HG02798 (cell line): ENCODE data around the gene EIF3D.
A peak's percentile ranks its signal among the peaks of the same experiment; 100 is the strongest.

Experiments
- ATAC-seq: cut with Tn5 transposase; IDR thresholded peaks from one replicate; pipeline ENCODE4 v1.9.1; 2021; ENCODE audit warnings: mild to moderate bottlenecking; ENCODE audit not compliant: unreplicated experiment, poor library complexity

Gene EIF3D

DNA sequence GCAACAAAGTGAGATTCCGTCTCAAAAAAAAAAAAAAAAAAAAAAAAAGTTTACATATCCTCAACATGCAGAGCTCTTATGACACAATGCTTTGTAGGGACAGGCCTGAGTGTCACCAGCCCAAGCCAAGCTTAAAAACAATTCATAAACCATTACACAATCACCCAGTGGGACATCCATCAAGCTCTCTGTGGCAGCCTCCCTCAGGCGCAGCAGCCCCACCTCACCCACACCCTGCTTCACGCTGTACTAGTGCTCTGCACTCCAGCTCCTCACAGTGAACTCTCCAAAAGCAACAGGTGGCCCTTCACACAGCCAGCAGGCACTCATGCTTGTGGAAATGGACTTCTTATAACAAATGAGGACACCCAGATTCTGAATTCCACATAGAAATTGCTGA is 18.6 kb downstream of the EIF3D start:
- no peak for ATAC-seq

DNA sequence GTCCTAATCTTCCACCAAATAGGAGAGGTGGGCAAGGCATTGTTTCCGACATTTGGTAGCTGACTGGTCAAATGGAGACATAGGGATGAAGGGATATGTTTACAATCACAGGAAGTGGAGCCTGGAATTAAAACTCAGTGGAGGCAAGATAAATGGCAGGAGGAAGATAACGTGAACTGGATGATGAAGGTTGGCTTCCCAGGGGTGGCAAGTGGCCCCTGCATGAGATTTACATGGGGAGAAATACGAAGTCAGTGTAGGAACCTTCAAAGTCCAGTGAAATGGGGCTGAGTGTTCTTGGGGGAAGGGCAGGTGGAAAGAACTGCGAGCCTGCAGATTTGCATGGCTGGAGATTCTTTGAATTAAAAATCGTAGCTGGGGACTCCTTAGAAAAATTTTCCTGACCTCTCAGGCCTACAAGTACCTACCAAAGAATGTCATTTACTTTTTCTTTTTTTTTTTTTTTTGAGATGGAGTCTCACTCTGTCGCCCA is 21.4 kb downstream of the EIF3D start:
- ATAC-seq, result no peak

DNA sequence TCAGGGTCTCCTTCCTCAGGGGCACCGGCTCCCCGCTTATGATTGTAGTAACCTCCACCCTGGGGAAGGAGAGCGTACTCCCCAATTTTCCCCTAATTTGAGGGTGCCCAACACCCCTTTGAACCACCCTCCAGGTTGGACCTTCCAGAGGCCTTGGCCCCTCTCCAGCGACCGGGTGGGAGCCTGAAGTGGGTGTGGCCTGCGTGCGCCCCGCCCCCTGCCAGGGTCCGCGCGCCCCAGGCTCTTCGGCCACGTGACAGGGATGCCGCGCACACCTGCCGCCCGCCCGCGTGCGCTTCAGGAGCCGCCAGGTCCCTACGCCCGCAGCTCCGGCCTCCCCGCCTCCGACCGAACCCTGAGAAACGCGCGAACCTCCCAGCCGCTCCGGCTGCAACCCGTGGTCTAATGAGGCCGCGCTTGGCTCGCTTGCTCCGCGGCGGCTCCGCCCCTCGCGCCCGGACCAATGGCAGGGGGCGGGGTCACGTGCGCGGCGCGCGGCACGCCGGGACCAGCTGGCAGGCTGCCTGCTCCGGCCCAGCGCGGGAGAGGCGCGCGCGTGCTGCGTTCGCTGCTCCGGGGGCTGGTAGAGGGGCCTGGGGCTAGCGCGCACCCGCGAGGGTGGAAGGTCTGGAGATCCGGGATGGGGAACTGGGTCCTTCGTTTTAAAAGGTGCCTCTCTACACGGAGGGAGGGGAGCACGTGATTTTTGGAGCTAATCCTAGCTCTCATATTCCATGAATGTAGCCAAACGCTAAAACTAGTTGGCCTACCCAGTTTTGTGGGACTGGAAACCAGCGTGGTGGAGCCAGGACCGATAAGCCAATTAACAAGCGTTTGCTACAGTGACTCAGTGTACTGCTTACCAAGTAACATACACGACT is 22.1 kb downstream of the EIF3D start, which contains the start of gene FOXRED2:
TSS of gene FOXRED2 (minus strand) at position 404 of the 881 bp plus-strand sequence. CDS start 618 bp downstream, outside the sequence.
- ATAC-seq, result peak; percentile 93

DNA sequence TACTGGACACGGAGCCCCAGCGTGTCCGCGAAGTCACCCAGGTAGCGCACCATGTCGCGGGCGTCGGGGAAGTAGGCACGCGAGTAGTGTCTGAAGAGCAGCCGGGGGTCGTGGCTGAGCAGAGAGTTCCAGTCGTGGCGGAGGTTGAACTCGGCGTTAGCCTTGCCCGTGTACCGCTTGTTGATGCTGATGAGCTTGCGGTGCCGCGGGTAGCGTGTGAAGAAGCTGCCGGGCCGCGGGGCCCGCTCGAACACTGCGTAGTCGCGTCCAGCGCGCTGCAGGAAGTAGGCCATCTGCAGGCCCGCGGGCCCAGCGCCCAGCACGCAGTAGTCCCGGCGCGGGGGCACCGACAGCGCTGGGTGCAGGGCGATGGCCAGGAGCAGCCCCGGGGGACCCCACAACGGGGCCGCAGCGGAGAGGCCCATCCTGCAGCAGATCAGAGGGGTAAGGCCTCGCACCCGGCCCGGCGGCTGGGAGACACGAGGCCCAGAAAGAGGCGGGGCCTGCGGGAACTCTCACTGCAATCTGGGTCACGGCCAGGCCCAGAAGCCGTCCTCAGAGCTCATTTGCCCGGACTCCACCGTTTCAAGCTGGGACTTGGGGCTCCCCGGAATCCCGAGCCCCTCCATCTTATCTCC is 22.8 kb downstream of the EIF3D start:
- no peak for ATAC-seq

DNA sequence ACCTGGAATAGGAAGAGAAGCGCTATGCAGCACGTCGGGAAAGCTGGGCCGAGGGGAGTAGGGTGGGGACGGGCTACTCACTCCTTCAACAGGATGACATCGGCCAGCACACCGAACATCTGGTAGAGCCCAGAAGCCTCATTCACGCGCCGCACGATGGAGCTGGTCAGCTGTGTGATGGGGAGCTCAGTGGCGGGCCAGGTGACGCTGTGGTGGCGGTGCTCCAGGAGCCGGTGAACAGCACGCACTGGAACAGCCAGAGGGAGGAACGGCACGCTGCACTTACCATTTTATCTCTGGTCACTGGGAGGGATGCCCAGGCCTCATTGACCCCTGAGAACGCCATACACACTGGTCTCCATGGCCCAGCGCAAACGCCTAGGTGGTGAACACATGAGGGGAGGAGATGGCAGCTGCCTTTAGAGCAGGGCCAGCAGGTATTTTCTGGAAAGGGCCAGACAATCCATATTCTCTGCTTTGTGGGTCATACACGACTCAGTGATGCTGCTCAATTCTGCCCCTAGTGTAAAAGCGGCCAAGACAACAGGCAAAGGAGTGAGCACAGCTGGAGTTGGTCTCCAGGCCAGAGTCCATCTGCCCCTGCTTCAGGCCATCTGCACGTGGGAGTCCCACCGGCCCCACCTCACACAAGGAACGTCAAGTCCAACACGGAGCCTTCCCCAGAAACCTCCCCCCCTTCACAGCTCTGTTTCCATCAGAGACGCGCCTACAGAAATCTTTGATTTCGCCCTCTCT is 30.9 kb downstream of the EIF3D start:
- no peak for ATAC-seq

DNA sequence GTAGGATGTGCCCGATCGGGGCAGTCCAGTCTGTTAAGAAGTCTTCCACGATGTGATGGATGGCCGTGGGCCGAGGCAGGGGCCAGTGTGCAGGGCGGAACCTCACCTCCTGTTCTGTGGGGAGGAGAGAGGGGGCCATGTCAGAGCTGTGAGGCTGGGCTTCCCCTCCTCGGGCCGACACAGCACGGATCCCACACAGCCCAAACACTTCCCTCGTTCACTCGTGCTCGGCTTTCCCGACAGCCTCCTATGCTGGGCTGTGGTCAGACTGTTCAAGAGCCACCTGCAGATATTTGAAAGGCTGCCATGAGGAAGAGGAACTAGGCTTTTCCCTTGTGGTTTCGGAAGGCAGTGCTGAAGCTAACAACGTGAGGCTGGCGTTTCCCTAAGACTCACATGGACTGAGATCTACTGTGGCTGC is 35.3 kb downstream of the EIF3D start:
- no peak for ATAC-seq

DNA sequence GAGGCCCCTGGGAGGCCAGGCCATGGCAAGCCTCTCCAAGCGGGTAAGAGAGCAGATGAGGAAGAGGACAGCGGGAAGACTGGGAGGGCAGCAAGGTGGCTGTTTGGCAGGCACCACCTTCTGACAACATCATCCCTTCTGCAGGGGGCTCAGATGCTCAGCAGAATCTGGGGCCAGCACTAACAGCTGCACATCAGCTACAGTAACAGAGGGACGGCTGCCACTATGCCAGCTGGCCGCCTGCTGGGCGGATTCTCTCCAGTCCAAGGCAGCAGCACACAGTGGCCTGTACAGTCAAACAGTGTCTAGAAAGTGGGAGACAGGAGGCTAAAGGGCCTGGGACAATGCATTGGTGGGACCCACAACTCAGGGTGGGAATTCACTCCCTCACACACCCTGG is 36.9 kb downstream of the EIF3D start:
- ATAC-seq, result no peak

DNA sequence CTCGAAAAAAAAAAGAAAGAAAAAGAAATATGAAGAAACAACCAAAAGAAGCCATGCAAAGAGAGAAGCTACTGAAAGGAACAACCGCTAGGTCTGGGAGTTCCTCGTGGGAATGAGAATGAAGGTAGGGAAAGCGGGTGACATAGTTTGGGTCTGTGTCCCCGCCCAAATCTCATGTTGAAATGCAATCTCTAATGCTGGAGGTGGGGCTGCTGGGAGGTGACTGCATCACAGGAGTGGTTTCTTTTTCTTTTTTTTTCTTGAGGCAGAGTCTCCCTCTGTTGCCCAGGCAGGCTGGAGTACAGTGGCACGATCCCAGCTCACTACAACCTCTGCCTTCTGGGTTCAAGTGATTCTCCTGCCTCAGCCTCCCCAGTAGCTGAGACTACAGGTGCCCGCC is 37.8 kb downstream of the EIF3D start:
- no peak for ATAC-seq

DNA sequence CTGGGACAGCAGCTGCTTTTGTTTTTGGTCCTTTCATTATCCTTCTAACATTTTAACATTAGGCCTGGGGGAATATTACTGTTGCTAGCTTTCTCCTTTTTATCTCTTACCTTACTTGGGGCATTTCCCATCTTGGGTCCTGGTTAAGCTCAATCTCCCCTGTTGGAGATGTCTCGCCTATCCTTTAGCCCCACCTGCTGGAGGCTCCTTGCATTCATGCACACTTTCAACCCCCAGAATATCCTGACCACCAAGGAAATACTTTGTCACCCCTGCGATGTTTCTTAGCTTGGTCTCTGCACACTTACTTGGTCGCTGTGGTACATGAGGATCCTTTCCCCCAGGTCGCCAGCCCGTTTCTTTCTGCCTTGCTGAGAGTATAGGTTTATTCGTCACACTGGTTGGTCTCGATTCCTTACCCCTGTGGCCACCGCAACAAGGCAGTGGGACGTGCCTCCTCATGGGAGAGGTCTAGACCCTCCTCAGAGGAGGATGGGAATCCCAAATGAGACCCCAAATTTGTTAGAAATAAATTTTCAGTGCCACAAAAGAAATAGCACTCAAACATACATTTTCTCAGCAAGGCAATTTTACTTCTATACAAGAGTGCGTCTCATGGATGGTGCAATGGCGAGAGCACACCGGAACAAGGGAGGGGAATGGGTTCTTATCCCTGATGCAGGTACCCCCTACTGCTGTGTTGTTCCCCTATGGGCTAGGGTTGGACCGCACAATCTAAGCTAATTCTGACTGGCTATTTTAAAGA is 42.2 kb downstream of the EIF3D start:
- no peak for ATAC-seq

DNA sequence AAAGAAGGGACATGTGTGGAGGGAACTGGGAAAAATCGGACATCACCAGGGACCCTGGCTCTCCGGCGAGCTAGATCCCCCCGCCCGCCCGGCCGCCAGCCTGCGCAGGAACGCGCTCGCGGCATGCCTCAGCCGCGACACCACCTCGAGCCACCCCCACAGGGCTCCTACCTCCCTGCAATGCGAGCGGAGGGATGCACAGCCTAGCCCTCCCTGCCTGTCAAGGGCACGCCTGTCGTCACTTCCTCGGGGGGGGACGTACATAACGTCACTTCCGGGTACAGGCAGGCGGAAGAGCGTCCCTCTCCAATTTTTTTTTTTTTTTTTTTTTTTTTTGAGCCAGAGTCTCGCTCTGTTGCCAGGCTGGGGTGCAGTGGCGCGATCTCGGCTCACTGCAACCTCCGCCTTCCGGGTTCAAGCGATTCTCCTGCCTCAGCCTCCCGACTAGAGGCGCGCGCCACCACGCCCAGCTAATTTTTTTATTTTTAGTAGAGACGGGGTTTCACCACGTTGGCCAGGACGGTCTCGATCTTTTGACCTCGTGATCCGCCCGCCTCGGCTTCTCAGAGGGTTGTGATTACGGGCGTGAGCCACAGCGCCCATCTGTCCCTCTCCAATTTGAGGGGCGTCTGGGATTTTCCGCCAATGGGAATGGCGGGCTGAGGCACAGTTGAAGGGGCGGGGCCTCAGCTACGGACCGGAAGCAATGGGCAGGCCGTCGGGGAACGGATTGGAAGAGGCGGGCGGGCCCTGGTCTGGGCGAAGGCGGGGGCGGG is 47.4 kb downstream of the EIF3D start, which contains the start of gene TXN2:
TSS of gene TXN2 (minus strand) at position 248 of the 776 bp plus-strand sequence. CDS start 803 bp downstream, outside the sequence.
- ATAC-seq, result peak; percentile 91

DNA sequence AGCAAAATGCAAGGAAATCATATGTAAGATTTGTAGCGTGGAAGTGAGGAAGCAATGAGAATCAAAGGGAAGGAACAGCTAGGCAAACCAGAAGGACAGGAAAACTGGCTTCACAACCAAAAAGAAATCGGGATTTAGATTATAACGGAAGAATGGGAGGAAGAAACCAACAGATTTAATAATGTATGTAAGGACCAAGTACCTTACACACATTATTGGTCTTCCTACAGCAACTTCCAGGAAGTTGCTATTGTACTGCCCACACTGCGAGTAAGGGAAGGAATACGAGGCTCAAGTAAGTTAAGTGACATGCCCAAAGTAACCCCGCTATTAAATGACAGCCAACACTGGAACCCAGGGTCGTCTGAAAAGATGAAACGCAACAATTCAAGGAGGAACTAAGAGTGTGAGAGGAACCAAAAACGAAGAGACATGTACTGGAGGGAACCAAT is 48.0 kb downstream of the EIF3D start:
- ATAC-seq, result no peak

DNA sequence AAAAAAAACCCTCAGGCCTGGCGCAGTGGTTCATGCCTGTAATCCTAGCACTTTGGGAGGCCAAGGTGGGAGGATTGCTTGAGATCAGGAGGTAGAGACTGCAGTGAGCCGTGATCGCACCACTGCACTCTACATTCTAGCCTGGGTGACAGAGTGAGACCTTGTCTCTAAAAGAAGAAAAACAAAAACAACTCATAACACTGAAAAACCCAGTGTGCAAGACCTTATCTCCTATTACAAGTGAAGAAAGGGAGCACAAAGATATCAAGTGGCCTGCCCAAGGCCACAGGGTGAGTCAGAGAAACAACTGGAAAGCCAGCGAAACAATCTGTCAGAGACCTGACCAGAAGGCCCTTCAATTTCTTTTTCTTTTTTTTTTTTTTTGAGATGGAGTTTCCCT is 50.0 kb downstream of the EIF3D start:
- ATAC-seq, result no peak

DNA sequence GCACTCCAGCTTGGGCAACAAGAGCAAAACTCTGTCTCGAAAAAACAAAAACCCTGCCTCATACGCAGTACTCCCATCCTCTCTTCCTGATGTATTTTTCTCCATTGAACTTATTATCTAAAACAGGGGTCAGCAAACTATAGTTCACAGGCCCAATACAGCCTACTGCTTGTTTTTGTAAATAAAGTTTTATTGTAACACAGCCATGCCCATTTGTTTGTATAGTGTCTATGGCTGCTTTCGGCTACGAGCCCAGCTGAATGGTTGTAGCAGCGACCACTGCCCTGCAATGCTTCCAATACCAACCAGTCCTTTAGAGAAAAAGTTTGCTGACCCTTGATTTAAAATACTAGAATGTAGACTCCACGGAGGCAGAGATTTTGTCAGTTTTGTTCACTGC is 53.6 kb downstream of the EIF3D start:
- ATAC-seq, result no peak

DNA sequence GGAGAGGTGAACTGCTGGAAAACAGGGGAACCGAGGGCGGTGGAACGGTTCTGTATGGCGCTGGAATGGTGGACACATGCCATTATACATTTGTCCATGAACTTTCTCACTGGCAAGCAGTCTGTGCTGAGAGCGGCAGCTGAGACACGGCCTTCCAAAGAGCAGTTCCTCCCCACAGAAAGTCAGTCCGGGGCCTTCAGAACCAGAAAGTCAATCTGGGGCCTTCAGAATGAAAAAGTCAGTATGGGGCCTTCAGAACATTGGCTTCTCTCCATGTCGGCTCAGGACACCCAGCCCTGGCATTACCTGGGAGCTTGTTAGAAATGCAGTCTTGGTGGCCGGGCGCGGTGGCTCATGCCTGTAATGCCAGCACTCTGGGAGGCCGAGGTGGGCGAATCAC is 56.3 kb downstream of the EIF3D start:
- ATAC-seq, result no peak

DNA sequence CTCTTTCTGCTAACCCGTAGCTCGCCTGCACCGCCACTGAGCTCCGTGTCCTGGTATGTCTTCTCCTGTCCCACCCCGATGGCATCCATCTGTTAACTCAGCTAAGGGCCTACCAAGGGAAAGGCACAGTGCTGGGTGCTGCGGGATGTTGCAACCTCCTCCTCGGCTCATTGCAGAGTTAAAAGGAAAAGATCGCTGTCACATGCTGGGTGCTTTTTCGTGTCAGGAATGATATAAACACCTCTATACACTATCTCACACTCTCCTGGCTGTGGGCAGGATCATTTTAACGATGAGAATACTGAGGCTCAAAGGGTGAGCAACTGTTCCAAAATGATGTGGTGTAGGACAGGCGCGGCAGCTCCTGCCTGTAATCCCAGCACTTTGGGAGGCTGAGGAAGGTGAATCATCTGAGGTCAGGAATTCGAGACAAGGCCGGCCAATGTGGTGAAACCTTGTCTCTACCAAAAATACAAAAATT is 57.6 kb downstream of the EIF3D start:
- ATAC-seq, result no peak

DNA sequence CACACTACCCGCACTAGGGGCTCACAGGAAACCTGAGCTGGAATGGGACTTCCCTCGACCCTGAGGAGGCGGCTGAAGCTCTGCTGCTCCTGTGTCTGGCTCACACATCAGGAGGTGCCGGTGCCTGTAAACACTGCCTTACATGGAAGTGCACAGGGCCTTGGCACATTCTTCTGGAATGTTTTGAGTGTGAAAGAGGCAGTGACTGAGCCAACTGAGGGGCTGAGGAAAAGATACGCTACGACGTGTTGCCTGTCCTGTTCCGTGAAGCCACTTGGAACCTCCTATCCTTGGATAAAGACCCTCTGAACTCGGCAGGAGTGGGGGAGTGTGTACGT is 58.0 kb downstream of the EIF3D start:
- no peak for ATAC-seq

DNA sequence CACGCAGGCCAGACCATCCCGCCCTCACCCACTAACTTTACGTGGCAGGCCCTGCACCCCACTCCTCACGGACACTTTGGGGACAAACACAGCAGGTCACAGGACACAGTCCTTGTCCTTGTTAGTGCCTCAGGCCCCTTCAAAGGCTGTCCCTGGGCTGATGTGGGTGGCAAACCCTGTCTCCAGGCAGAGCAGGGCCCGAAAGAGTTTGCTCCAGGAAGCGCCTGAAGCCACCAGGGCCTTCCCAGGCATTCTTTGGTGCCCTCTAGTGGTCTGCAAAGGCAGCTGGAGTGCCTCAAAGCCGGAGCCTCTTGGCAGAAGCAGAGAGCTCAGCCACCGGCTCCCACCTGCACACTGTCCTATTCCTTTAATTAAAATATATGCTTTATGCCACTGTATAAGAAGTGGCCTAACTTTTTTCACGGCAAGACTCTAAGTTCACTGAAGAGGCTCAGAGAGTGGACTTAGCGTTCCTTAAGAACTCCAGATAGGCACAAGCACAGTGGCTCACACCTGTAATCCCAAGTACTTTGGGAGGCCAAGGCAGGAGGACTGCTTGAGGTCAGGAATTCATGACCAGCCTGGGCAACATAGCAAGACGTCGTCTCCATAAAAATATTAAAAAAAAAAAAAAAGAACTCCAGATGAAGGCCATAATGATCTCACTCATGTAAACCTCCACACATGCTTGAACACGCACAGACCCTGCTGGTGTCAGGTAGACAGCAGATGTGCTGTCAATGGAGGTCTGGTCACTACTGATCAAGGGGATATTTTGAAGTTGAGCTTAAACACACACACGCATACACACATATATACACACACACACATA is 58.6 kb downstream of the EIF3D start:
- ATAC-seq, result peak; percentile 47

DNA sequence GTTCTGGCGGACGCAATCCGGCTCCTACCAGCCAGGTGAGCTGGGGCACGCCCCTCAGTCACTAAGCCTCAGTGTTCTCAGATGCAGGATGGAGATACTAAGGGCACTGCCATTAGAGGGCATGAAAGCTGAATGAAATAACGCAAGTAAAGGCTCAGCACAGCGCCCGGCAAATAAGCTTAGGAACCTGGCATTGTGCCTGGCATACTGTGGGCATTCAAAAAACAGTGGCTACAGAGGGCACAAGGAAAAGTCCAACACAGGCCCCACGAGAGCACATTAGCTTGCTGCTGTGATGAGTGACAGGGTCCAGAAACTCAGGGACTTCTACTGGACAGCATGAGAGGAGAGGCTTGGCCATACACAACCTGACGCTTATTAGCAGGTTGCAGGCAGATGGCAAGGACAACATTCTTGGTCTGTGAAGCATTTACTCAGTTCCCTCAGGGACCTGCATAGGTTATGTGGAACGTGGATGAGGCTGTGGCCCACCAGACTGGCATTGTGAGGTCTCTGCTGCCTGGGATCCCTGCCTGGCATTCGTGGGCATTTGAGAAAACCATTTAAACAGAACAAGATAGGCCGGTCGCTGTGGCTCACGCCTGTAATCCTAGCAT is 59.8 kb downstream of the EIF3D start:
- no peak for ATAC-seq
